ENCODE data around the gene WDPCP.
"Not testable (repeated sequence)": the region's sequence is repeated elsewhere in the genome, so short reads cannot be mapped to it uniquely, and the experiment has no call there.

- not testable (repeated sequence) for TF ChIP-seq CTCF (IDR thresholded peaks at IDR 0.05); NR3C1 (IDR thresholded peaks at IDR 0.05); POLR2A (IDR thresholded peaks at IDR 0.05; ENCODE audit: low read length); EP300 (IDR thresholded peaks at IDR 0.05); MAX (IDR thresholded peaks at IDR 0.05); CHD2 (IDR thresholded peaks at IDR 0.05; ENCODE audit: low read length, partially characterized antibody); TP53 (CRISPR knock-in tag; IDR thresholded peaks at IDR 0.05); RAD21 (conservative IDR thresholded peaks at IDR 0.05 in 1 of 2, IDR thresholded peaks at IDR 0.05 in 1 of 2); KDM1A (IDR thresholded peaks at IDR 0.05; ENCODE audit: low read depth); PHF8 (IDR thresholded peaks at IDR 0.05; ENCODE audit: borderline replicate concordance, low read depth)
Measured at GRCh38 chr2:63321973-63322372, 266.3 kb downstream of the WDPCP start.

Measured in A549 (cell line).